ENCODE data around the gene FRA10AC1.

Gene FRA10AC1

DNA sequence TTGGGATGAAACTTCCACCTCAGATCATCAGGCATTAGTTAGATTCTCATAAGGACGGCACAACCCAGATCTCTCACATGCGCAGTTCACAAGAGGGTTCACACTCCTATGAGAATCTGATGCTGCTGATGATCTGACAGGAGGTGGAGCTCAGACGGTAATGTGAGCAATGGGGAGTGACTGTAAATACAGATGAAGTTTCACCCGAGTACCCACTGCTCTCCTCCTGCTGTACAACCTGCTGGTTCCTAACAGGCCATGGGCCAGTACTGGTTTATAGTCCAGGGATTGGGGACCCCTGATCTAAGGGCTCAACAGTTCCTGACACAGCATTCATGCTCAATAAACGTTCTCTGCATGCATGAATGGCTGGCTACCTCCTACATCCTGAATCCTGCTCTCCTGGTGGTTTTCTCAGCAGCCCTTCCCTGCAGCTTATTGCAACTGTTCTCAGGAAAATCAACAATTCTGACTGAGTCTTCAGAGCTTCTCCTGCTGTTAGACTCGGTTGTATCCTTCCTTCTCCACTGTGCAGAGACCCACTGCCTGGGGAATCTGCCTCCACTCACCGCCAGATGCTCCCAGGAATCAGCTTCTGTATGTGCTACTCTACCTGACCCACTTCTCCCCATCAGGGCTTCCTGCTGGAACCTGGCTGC lies 72.6 kb downstream of the FRA10AC1 start:
- DNase-seq (ENCODE audit: low spot score), result no peak

DNA sequence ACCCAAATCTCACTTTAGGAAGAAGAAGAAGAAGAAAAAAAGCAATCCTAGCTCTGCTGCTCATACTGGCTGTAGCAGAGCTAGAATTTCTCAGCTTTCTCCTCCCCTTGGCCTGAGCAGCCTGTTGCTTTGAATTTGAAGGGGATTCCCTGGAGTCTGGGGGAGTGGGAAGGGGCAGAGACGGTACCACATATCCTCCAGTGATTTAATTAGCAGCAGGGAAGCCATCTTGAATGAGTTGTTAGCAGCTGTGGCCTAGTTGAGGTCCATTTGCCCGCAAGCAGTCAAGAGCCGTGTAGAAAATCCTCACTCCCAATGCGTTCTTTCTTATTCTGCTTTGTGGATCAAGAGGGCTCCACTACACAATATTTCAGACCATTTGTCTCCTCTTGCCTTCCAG lies 73.5 kb downstream of the FRA10AC1 start:
- DNase-seq (ENCODE audit: low spot score), result no peak

DNA sequence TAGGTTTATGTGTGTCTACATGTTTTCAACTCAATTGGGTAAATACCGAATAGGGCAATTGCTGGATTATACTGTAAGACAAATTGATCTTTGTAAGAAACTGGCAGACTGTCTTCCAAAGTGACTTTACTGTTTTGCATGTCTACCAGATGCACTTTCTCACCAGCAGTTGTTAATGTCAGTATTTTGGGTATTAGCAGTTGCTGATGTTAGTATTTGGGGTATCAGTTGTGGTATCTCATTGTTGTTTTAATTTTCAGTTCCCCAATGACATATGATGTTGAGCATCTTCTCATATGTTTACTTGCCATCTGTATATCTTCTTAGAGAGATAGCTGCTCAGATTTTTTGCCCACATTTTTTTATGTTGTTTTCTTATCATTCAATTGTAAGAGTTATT lies 79.5 kb downstream of the FRA10AC1 start:
- no peak for DNase-seq (ENCODE audit: low spot score)

DNA sequence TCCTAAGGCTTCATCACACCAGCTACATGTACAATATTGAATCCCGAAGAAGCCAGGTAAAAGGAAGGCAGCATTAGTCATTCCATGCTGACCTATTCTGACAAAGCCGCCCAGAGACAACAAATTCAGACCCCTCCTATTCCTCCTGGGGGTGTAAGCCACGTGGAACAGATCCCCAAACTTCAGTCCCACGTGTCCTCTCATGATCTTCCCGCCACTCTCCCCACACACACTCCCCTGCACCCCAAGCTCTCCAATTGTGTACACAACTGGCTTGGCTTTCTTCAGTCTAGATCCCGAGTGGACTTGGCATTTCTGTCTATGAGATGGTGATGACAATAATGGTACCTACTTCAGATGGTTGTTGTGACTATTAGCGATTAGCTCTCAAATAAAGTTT lies 81.5 kb downstream of the FRA10AC1 start:
- no peak for DNase-seq (ENCODE audit: low spot score)
